GM21529 (cell line): Measurements from ENCODE around the gene DLL1.
"Not testable (repeated sequence)": the region's sequence is repeated elsewhere in the genome, so short reads cannot be mapped to it uniquely, and the experiment has no call there.

Experiments used
- ATAC-seq: cut with Tn5 transposase; IDR thresholded peaks from one replicate; pipeline ENCODE4 v1.9.1; 2021; ENCODE audit not compliant: unreplicated experiment

DLL1 gene

DNA sequence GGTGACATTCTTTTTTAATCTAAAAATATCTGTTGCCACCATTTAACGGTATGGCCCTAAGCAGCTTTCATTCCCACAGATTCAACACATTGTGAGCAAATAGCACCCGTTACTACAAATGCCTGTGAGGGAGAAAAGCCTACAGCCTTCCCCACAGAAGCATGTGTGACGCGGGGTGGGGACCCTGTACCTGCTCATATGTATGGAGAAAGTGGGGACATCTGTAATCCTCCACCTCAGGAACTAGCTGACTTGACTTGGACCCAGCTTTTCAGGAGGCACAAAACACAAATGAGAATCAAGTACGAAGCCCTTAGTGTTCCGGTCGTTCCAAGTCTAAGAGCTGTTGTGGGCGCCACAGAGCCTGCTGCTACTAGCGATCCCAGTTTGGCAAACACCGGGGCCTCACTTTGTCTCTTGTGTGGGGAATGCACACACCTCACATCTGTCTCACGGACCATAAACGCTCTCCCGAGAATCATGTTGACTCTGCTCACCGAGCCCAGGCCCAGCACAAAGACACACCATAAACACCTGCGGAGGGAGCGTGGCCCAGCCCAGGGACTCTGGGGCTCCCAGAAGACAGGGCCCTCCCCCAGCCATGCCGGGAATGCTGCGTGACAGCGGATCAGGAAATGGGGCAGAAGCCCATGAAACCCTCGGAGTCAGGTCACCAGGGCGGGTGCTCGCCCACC lies 21.6 kb downstream of the DLL1 start:
- ATAC-seq: no peak

DNA sequence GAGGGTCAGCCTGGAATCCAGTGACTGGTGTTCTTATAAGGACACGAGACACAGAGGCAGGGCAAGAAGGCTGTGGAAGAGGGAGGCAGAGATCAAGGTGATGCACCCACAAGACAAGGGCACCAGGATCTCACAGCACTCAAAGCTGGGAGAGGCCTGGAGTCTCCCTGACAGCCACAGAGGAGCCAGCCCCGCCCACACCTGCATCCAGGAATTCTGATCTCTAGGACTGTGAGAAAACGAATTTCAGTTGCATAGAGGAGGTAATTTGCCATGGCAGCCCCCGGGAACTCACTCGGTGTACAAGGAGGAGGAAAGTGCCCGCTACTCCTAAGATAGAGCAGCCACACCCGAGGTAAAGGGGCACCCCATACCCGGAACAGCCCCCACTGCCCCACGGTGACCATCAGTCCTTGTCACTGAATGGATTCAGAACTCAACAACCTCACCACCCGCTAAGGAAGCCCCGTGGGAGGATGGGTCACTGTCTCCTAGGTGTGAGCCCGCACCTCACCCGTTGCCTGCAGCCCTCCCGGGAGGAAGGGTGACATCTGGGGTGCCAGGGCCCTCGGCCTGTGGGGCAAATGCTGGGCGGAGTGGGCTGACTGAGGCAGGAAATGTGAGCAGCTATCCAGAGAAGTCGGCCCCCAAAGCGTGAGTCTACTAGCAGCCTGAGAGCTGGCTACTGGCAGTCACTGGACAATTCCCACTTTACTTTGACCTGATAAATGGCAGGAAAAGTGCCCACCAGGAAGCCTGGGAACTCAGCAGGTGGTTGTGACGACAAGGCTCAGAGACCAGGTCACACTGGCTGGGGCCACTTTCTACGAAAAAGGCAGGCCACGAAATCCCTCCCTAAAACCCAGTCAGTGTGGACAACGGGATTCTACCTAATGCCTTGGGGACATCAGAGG lies 22.4 kb downstream of the DLL1 start:
- ATAC-seq: no peak

DNA sequence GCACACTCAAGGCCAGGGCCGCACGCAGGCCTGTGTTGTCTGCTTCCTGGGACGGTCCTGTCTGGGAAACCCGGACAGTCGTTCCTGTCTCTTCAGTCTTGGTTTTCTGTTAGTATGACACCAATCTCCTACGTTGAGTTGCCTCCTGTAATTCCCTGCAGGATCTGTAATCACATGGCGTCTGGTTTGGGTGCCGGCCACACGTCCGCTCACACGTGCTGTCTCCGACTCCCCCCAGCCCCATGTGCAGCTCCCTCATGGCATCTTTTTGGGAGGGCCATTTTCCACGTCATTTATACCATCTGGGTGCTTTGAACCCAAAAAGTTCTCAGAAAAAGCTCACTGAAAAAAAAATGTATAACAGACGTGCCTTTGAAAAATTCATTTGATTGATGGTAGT lies 23.2 kb downstream of the DLL1 start:
- no peak for ATAC-seq

DNA sequence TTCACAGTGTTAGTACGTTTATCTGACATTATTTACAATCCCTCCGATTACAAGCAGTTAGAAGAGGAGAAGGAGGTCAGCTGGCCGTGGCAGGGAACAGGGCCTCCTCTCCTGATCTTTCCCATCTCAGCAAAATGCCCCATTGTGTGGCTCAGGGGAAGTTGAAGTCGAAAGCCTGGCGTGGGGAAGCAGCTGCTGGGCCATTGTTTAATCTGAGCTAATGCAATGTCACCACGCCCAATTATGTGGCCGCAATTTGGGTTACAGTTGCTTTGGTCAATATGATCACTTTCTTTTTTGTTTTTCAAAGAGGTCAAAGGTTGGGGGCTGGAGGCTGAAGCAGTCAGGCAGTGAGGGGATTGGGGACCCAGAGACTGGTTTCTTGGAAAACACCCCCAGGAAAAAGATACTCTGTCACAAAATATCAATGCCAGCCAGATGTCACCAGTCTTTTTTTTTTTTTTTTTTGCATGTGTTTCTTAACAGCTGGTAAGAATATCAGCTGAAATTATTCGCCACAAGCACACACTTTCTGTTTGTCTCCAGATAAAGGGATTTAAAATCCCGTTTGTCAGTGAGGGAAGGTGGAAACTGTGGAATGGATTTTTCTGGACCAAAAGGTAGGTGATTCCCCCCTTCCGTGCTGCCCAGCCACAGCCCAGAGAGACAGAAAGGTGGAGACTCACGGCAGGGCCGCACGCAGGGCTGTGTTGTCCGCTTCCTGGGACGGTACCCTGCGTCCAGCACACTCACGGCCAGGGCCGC lies 24.6 kb downstream of the DLL1 start:
- ATAC-seq: no peak

DNA sequence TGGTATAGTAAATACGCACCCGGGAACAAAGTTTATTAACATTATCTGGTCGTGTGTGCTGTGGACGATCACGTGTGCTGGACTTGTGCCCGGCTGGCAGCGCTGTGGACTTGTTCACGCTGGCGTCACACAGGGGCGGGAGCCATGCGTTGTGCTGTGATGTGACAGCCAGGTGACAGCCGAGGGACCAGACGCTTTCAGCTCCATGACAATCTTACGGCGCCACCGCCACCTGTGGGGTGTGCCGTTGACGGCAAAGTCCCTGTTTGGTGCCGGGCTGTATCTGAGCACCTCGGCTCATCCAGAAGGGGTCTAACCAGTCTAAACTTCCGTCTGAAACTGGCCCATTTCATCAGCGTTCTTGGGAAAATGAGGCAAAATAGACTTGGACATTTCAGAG lies 25.2 kb downstream of the DLL1 start:
- no peak for ATAC-seq

DNA sequence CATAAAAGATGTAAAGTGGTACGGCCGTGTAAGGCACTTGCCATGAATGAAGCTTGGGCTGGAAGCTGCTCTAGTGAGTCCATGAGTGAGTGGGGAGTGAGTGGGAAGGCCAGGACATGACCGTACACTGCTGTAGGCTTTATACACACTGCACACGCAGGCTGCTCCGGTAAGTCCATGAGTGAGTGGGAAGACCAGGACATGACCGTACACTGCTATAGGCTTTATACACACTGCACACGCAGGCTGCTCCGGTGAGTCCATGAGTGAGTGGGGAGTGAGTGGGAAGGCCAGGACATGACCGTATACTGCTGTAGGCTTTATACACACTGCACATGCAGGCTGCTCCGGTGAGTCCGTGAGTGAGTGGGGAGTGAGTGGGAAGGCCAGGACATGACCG lies 26.2 kb downstream of the DLL1 start:
- not testable (repeated sequence) for ATAC-seq

DNA sequence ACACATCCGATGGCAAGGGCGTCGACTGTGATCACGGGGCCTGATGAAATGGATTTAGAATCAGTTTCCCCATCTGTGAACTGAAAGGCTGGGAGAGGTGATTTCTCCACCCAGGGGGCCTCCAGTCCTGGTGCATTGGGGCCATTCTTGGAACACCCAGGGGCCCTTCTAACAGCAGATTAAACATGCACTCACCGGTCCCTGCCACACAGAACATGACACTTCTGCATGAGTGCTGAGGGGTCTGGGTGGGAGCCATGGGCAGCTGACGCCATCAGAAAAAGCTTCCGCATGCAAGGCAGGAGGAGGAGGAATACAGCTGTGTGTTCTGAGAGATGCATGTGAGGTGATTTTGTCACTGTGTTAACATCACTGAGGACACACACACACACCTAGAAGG lies 26.8 kb downstream of the DLL1 start:
- ATAC-seq: no peak

DNA sequence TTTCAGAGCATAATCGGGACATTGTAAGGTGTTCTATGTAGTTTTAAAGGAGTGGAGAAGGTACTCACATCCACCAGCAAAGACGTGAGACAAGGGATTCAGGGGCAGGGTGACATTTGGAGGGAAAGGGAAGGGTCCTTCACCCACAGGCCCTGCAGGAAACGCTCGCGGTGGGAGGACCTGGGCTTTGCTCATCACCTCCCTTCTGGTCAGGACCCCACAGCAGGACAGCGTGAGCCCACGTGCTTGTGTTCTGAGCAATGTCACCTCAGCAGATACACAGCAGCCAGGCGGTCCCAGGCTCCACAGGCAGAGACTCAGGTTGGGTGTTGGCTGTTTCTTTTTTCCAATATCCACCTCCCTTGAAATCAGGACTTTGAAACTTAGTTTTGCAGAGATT lies 27.5 kb downstream of the DLL1 start:
- no peak for ATAC-seq

DNA sequence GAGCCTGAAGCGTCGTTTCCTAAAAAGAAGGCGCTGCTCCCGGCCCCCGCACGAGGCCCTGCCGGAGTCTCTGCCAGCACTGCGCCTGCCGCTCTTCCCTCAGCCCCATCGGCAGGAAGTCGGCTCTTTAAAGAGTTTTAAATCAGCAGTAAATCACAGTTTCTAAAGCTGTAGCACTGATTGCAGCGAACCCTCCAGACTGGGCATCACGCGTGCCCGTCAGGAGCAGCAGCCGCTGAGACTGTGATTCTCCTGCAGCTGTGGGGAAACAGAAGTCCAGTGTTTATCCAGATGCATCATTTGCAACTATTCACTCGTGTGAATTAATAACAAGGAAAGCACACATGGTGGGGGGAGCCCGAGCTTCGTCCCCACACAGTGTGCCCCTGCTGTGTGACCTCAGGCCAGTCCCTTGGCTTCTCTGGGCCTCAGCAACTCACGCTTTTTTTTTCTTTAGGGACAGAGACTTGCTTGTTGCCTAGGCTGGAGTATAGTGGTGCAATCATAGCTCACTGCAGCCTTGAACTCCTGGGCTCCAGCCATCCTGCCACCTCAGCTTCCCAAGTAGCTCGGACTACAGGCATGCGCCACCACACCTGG lies 28.3 kb downstream of the DLL1 start:
- no peak for ATAC-seq

DNA sequence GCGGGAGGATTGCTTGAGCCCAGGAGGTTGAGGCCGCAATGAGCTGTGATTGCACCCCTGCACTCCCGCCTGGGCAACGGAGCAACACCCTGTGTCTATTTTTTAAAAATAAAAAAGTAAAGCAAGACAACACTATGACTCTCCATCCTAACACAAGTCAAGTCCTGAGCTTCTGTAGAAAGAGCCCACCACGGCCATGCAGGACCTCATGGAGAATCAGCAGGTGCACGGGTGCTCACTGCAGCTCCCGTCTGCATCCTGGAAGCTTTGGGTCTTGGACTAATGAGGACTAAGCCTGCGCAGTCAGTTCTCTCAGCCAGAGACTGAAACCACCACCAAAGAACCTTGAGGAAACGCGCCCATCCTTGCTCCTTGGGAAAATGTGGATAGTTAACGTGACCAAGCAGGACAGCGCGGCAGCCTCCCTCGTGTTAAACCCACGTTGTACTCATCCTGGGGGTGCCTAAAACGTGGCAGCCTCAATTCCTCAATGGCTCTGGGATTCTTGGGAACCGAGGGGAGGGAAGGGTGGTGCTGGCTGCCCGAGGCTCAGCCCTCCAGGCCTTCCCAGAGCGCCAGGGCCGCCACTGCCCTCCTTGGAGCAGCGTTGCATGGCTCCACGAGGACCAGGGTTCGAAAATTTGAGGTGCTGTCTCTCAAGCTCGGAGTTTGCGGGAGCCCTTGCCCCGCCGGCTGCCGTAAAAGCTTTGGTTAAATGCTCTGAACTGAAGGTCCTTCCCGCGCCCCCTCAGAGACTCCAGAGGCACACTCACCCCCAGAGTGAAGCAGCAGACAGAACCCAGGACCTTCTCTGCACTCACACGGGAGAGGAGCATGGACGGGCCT lies 29.0 kb downstream of the DLL1 start:
- no peak for ATAC-seq

DNA sequence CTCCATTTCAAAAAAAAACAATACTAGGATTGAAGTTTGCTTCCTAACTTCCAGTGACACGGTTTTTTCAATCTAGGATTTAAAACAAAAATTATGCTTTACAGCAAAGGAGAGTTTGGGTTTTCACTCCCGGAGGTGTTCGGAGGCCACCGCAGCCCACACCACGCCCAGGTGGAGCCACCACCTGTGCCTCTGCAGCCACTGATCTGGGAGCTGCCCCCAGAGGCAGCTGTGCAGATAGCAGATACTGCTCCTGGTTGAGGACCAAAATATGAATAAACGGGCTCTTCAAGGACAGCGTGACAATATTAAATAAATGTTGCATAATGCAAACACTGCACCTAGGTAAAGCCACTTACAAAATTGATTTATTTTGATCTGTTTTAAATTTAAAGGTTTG lies 30.2 kb downstream of the DLL1 start:
- no peak for ATAC-seq

DNA sequence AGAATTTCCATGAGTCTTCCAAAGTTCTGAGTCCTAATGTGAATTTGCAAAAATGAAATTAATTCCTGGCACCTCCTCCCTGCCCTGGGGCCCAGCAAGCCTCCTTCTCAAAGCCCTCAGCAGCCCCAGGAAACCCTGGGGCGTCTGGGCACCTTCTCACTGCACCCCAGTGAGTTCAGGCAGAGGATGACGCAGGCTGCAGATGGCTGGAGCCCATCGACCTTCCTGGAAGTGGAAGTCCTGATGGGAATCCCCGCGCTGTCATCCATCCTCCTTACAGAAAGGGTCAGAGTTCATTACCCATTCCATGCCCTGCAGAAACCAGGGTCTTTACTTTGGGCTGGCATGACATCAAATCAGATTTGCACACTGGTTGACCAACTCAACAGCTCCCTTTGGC lies 31.6 kb downstream of the DLL1 start:
- ATAC-seq: no peak

DNA sequence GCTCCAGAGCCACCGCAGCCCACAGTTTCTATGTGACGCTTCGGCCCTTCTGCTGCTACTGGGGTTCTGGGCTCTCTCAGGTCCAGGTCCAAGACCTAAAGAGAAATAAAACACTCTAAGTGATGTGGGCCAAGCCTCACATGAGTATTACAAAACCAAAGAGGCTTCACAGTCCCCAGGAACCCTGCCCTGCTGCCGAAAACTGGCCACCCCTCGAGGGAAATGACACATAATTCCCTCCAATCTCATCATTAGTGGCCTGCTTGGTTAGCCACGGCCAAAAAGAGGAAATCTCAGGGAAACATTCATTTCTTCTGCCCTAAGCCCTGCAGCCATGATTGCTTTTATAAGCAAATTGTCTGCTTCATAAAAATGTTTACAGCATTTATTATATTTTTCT lies 32.5 kb downstream of the DLL1 start:
- ATAC-seq: no peak

DNA sequence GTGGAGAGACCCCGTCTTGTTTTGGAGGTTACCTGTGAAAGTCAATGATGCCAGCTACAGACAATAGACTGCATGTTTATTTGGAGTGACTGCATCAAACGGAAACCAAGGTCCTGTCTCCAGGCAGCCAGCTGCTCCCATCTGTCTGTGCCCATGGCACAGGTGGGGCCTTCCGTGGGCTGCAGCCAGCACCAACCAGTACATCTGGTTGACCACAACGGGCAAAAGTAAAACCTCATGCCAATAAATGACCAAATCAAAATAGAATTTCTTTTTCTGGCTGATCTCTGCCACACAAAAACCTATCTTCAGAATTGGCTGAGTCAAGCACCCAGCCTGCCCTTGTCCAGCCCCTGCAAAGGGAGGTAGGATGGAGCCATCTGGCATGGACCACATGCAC lies 33.5 kb downstream of the DLL1 start:
- ATAC-seq: no peak

DNA sequence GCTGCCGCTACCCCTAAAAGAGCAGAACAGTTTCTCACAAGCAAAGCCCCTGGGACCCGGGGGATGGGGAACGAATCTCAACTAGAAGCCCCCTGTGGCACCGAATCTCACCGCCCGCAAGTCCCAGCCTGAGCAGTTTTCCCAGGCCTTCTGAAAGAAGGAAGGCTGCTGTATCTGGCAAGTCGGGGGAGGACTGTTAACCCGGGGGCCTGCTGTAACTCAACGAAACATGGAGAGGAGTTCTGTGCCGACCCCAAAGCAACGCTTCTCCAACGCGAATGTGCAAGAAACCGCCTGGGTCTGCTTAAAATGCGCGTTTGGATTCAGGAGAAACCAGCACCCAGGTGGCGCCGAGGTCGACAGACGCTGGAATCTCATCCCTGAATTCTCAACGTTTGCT lies 34.2 kb downstream of the DLL1 start:
- no peak for ATAC-seq

DNA sequence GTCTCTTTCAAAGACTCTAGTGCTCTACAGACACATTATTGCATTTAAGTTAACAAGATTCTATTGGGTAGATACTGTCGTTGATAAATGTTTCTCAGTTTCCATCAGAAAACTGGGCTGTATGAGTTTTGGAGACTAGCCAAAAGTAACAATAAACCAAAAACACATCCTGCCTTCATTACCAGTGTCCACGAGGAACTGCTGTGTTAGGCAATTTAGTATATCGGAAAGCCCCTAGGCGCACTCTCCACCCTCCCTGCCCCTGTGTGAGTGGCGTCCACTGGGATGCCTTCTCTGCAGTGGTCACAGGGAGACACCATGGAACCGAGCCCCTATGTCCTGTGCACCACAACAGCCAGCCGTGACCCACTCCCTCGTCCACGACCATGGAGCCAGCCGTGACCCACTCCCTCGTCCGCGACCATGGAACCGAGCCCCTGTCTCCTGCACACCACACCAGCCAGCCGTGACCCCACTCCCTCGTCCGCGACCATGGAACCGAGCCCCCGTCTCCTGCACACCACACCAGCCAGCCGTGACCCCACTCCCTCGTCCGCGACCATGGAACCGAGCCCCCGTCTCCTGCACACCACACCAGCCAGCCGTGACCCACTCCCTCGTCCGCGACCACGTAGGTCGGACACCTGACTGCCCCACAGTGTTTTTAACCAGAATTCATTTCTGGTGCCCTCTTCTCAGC lies 35.3 kb downstream of the DLL1 start:
- ATAC-seq: no peak

DNA sequence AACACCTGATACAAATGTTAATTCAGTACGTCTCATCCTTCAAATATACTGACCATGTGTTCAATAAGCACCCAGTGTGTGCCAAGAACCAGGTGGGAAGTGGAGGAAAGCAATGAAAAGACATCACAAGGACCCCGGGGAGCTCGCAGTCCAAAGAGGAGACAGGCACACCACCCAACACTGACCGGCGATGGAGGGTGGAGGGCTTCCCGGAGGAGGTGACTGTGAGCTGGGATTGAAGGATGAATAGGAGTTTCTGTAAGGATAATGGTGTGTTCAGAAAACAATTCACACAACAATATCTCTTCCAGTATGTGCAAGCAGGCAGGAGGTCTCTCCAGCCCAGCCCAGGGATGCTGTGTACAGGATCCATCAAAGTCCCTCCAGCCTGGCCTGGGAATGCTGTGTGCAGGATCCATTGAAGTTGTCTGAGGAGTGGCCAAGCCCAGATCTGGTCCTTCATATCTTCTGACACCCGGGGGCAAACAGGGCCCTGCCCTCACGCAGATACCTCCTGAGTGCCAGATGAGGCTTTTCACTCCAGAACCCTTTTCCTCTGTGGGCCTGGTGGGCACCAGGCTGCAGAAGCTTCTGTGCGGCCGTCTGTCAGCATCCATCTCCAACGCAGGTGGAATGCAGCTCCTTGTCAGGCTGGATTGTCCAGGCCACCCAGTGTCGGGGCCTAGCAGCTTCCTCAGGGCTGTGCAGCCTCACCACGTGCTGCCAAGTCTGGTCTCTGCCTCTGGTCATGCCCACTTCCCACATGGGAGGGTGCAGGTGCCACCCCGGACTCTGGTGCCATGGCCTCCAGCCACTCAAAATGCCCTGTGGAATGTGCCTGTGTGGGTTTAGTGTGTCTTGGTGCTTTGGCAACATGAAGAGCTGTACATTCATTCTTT lies 36.3 kb downstream of the DLL1 start:
- ATAC-seq: no peak

DNA sequence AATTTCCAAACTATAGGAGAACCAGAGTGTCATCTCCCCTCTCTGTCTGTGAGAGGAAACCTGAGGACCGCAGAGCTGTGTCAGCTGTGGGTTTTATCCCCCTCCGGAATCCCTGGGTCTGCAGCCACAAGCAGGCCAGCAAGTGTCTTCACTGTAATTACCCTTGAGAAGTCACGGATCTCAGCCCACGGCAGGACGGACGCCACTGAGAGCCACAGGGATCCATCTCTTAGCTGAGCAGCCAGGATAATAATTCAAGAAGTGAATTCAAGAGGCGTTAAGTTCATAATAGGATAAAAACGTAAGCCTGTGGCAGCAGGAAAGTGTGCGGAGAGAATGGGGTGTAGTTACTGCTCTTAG lies 37.0 kb downstream of the DLL1 start:
- no peak for ATAC-seq
